ENCODE measurements around the gene PLEKHG4B.
"Not testable (repeated sequence)": the region's sequence is repeated elsewhere in the genome, so short reads cannot be mapped to it uniquely, and the experiment has no call there.

Gene PLEKHG4B

DNA sequence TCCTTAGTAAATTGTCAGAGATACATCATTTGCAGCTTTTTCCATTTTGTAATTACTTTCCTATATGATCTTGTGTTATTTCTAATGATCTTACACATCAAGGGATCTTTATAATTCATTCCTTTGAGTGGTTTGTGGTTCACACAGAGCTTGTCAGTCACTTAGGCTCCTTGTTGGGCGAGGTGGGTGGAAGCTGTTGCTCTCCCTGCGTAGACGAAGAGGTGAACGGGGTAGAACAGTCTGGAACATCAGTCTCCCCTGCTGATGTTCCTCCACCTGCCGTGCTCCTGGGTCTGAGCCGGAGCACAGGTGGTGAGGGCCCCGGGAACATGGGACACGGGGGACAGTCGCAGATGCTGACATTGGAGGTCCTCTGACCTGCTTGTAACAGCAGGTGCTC lies 143.6 kb downstream of the PLEKHG4B start:
- not testable (repeated sequence) for DNase-seq

DNA sequence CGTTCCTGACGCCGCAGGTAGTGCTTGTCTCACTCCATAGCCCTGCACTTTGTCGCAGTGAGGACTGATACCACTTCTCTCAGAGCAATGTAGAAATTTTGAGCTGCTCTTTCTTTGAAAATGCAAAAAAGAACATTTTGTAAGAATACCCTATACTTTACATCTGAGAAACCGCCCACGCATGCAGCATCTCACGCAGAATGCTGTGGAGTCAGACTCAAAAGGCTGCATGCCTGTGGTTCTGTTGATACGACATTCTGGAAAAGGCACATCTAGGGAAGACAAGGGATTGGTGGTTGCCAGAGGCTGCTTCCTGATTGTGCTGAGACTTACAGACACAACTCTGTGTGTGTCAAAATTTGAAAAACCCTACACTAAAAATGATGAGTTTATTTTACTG lies 146.0 kb downstream of the PLEKHG4B start:
- not testable (repeated sequence) for DNase-seq

All from NCI-H1436 treated with DMSO at 0.1 percent for 48 hours (cell line).